Bronchial epithelial cell (primary cell): ENCODE results near the gene CRADD. TPM values are rescaled to one million over a fixed set of nuclear protein-coding genes. Genes with fewer than 3 reads are reported as not detected.

ENCODE experiments used
- DNase-seq: peaks from one replicate; pipeline ENCODE4 v3.0.0-alpha.2; 2010; ENCODE audit warnings: low read depth
- FAIRE-seq: peaks from 2 replicates; lab custom pipeline; 2011; peaks lifted over from hg19 to GRCh38; lab: Jason Lieb, UNC
- H3K27me3 ChIP-seq: 2 replicates; pipeline ENCODE4 v1.5.1; 2011; ENCODE audit warnings: low read length; ENCODE audit not compliant: control insufficient read depth, insufficient read depth
- H3K36me3 ChIP-seq: 2 replicates; pipeline ENCODE4 v1.5.1; 2011; ENCODE audit warnings: low read length; ENCODE audit not compliant: control insufficient read depth, insufficient read depth
- H3K4me3 ChIP-seq: 2 replicates; pipeline ENCODE4 v1.5.1; 2011; ENCODE audit warnings: mild to moderate bottlenecking, low read depth, low read length, control low read depth
- CTCF ChIP-seq: IDR thresholded peaks from 2 replicates; pipeline ENCODE4 v1.5.1; 2011; ENCODE audit warnings: mild to moderate bottlenecking, moderate library complexity, low read length, control low read depth, inconsistent platforms; ENCODE audit not compliant: insufficient read depth, severe bottlenecking
- total RNA-seq: library from RNA; depleted of rRNA; stranded (reverse); fragments of >200 nt; gene quantifications from 2 replicates; pipeline ENCODE4 v1.2.1, GENCODE V29; 2014

The CRADD gene
- total RNA-seq, 1 donor from 2014 or later = 11.8 TPM

- DNase-seq = no peak
- no peak for FAIRE-seq
- no peaks in the 10 kb centered on the region for H3K27me3 ChIP-seq
- no peaks in the 10 kb centered on the region for H3K36me3 ChIP-seq
- H3K4me3 ChIP-seq = no peak overlapping the region
- no peak for TF ChIP-seq CTCF
Measured at GRCh38 chr12:93850481-93851256, 173.5 kb downstream of the CRADD start.

- DNase-seq = no peak
- TF ChIP-seq CTCF = no peak
- FAIRE-seq = no peak
- no peak overlapping the region for H3K4me3 ChIP-seq
- no peaks in the 10 kb centered on the region for H3K27me3 ChIP-seq
- H3K36me3 ChIP-seq = no peaks in the 10 kb centered on the region
Measured at GRCh38 chr12:93851257-93851671, 174.1 kb downstream of the CRADD start.

- no peaks in the 10 kb centered on the region for H3K36me3 ChIP-seq
- TF ChIP-seq CTCF = no peak
- no peak overlapping the region for H3K4me3 ChIP-seq
- FAIRE-seq (no peak), DNase-seq (no peak)
- no peaks in the 10 kb centered on the region for H3K27me3 ChIP-seq
Measured at GRCh38 chr12:93852173-93852591, 175.0 kb downstream of the CRADD start.

GRCh38 chr12:93853698-93854478, 176.7 kb downstream of the CRADD start:
- DNase-seq (no peak), FAIRE-seq (no peak)
- Histone ChIP-seq H3K4me3 (no peak overlapping the region), H3K36me3 (no peaks in the 10 kb centered on the region), H3K27me3 (no peaks in the 10 kb centered on the region)
- no peak for TF ChIP-seq CTCF

- Histone ChIP-seq H3K4me3 (no peak overlapping the region), H3K36me3 (no peaks in the 10 kb centered on the region), H3K27me3 (no peaks in the 10 kb centered on the region)
- no peak for DNase-seq
- TF ChIP-seq CTCF = no peak
- FAIRE-seq = no peak
Measured at GRCh38 chr12:93855261-93855660, 178.1 kb downstream of the CRADD start.
